SW 1271 (cell line): ENCODE measurements around the gene RGS6.

ENCODE experiments used
- DNase-seq, 2 experiments: peaks; one replicate each; lab custom pipeline; 2025; lab: John Stamatoyannopoulos, UW

RGS6 gene

GRCh38 chr14:72081137-72081536 is 148.9 kb downstream of the RGS6 start:
- DNase-seq, result no peak

GRCh38 chr14:72084935-72085334 is 152.7 kb downstream of the RGS6 start:
- DNase-seq, result no peak

GRCh38 chr14:72089625-72090024 is 157.4 kb downstream of the RGS6 start:
- DNase-seq, result no peak

GRCh38 chr14:72094844-72095582 is 162.8 kb downstream of the RGS6 start:
- no peak for DNase-seq

- DNase-seq, result no peak
These were observed 165.0 kb downstream of the RGS6 start for GRCh38 chr14:72097173-72097783.

GRCh38 chr14:72098210-72098609 is 166.0 kb downstream of the RGS6 start:
- no peak for DNase-seq

GRCh38 chr14:72099566-72099965 is 167.3 kb downstream of the RGS6 start:
- no peak for DNase-seq

GRCh38 chr14:72104011-72104613 is 171.9 kb downstream of the RGS6 start:
- peak in 1 of 2 experiments; percentile 18 for DNase-seq

- no peak for DNase-seq
These were observed 179.7 kb downstream of the RGS6 start for GRCh38 chr14:72111911-72112310.

- DNase-seq, result no peak
These were observed 186.6 kb downstream of the RGS6 start for GRCh38 chr14:72118841-72119240.

- DNase-seq, result no peak
These were observed 188.1 kb downstream of the RGS6 start for GRCh38 chr14:72120315-72120714.

GRCh38 chr14:72123755-72124154 is 191.5 kb downstream of the RGS6 start:
- no peak for DNase-seq

- DNase-seq, result no peak
These were observed 191.9 kb downstream of the RGS6 start for GRCh38 chr14:72124171-72124570.

GRCh38 chr14:72126091-72126490 is 193.9 kb downstream of the RGS6 start:
- no peak for DNase-seq

- DNase-seq, result no peak
These were observed 194.3 kb downstream of the RGS6 start for GRCh38 chr14:72126561-72126960.

GRCh38 chr14:72128629-72129028 is 196.4 kb downstream of the RGS6 start:
- DNase-seq, result no peak

GRCh38 chr14:72129291-72129690 is 197.1 kb downstream of the RGS6 start:
- DNase-seq, result no peak

GRCh38 chr14:72141084-72141483 is 208.9 kb downstream of the RGS6 start:
- DNase-seq, result no peak

- DNase-seq, result no peak
These were observed 210.1 kb downstream of the RGS6 start for GRCh38 chr14:72142328-72142727.

- DNase-seq, result no peak
These were observed 214.0 kb downstream of the RGS6 start for GRCh38 chr14:72146241-72146640.

GRCh38 chr14:72154645-72155378 is 222.6 kb downstream of the RGS6 start:
- DNase-seq, result no peak

- DNase-seq, result no peak
These were observed 223.3 kb downstream of the RGS6 start for GRCh38 chr14:72155379-72155993.
